COR-L47 (cell line): ENCODE measurements around the gene NOL9.

Source experiments
- DNase-seq: peaks from one replicate; lab custom pipeline; 2025; lab: John Stamatoyannopoulos, UW

The NOL9 gene

GRCh38 chr1:6488602-6489382 lies 65.5 kb downstream of the NOL9 start:
- no peak for DNase-seq

- no peak for DNase-seq
Measured at GRCh38 chr1:6487804-6488484, 66.4 kb downstream of the NOL9 start.

- DNase-seq, result peak; percentile 82
Measured at GRCh38 chr1:6486433-6487011, 67.8 kb downstream of the NOL9 start.

- no peak for DNase-seq
Measured at GRCh38 chr1:6485168-6486101, 68.9 kb downstream of the NOL9 start.

- no peak for DNase-seq
Measured at GRCh38 chr1:6484826-6485167, 69.5 kb downstream of the NOL9 start.

- no peak for DNase-seq
Measured at GRCh38 chr1:6483761-6484117, 70.6 kb downstream of the NOL9 start.

GRCh38 chr1:6483017-6483760 lies 71.1 kb downstream of the NOL9 start:
- peak; percentile 42 for DNase-seq

- DNase-seq, result no peak
Measured at GRCh38 chr1:6481820-6482219, 72.5 kb downstream of the NOL9 start.

GRCh38 chr1:6477039-6477820 lies 77.1 kb downstream of the NOL9 start:
- DNase-seq, result no peak

- DNase-seq, result no peak
Measured at GRCh38 chr1:6476483-6476882, 77.8 kb downstream of the NOL9 start.

GRCh38 chr1:6475381-6476133 lies 78.8 kb downstream of the NOL9 start:
- peak; percentile 52 for DNase-seq

- no peak for DNase-seq
Measured at GRCh38 chr1:6474815-6475282, 79.5 kb downstream of the NOL9 start.

GRCh38 chr1:6473974-6474814 lies 80.1 kb downstream of the NOL9 start:
- DNase-seq, result peak; percentile 88

GRCh38 chr1:6473156-6473555 lies 81.2 kb downstream of the NOL9 start:
- DNase-seq, result no peak

GRCh38 chr1:6472391-6472790 lies 81.9 kb downstream of the NOL9 start:
- no peak for DNase-seq

GRCh38 chr1:6471970-6472368 lies 82.3 kb downstream of the NOL9 start:
- DNase-seq, result no peak
